ENCODE data around the gene DDX41. TPM values are rescaled to one million over a fixed set of nuclear protein-coding genes. Genes with fewer than 3 reads are reported as not detected.

Gene DDX41
- total and polyA plus RNA-seq, 10 of the 15 experiments (the other 5 are each of a cell fraction or from before 2014, with no cell fraction given): 32.7 to 215 (median 93.6) TPM

DNA sequence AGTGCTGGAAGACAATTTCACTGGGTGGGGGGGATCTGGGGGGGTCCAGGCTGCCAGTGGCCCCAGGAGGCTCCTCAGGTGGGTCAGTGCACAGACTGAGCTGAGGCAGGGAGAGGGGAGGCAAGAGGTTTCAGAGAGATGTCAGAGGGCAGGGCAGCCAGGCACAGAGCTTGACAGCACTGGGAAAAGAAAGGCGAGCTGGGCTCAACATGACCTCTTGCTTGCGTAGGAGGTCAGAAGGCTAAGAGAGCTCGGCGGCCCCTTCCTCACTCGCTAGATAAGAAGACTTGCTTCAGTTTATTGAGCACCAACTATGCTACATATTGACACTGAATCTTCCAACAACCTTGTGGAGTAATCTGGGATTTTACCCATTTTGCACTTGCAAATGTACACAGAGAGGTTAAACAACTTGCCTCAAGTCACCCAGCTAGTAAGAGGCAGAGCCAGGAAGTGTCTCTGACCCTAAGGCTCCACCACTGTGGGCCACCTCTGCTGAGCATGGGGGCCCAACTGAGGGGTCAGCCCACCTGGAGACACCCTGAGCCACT lies 22.9 kb downstream of the DDX41 start:
- POLR2A ChIA-PET: interaction anchor here (0.6 to 1.7 kb wide), 6 partner anchors 15 to 79 kb away, joined by 3 to 5 read pairs (median 4); partner anchors contain the start of gene DOK3

GRCh38 chr5:177492841-177493240 lies 23.9 kb downstream of the DDX41 start:
- ChIA-PET RAD21 (ENCODE audit: unreplicated experiment) (no interaction called here), SMC1A (ENCODE audit: uncharacterized antibody, unreplicated experiment) (interaction anchor here (0.6 kb wide), 1 partner anchor 36 kb away, joined by 3 read pairs; no protein-coding TSS in a partner anchor), CTCF (interaction anchor here (0.6 to 4.8 kb wide), 8 partner anchors 8 to 311 kb away, joined by 3 to 36 read pairs (median 3); partner anchors contain the start of gene DOK3), POLR2A (interaction anchor here (0.6 to 1.5 kb wide), 4 partner anchors 15 to 71 kb away, joined by 3 to 4 read pairs (median 4); no protein-coding TSS in a partner anchor)
- Histone ChIP-seq H3K4me2 (ENCODE audit: control insufficient read depth, insufficient read depth) (no peak overlapping the region), H3K27me3 (replicated peaks in 1 of 2; ENCODE audit: control insufficient read depth in 2 of 2, insufficient read depth in 2 of 2, low read length in 1 of 2) (no peaks in the 10 kb centered on the region), H3K4me3 (no peak overlapping the region), H3K36me3 (ENCODE audit: control insufficient read depth in 2 of 2, insufficient read depth in 2 of 2, low read length in 1 of 2) (peaks cover 0 to 6% of the 10 kb centered on the region in 2 experiments; a peak in 2 of 4 replicates), H3K79me2 (ENCODE audit: control insufficient read depth, insufficient read depth, low read length) (peaks cover 6% of the 10 kb centered on the region), H4K20me1 (ENCODE audit: control insufficient read depth, insufficient read depth) (no peaks in the 10 kb centered on the region), H3K9ac (ENCODE audit: control insufficient read depth, insufficient read depth, low read length) (no peak overlapping the region), H3K9me3 (replicated peaks; ENCODE audit: control insufficient read depth, insufficient read depth, low read length) (no peaks in the 10 kb centered on the region), H3K4me1 (ENCODE audit: control insufficient read depth, insufficient read depth, low read length) (peaks cover 24% of the 10 kb centered on the region), H2AFZ (ENCODE audit: control insufficient read depth, low read depth, low read length) (no peak overlapping the region), H3K27ac (ENCODE audit: control insufficient read depth, insufficient read depth) (no peak overlapping the region)
- no TSS peak for BruUV-seq (replicated peaks)
- DNase-seq (ENCODE audit: low read depth, low spot score) (no peak), ATAC-seq (no peak), FAIRE-seq (no peak)
- in situ Hi-C loops (cut with MboI): no loop called here
- TF ChIP-seq RFX5 (IDR thresholded peaks at IDR 0.05; ENCODE audit: low read depth, low read length): no peak
- intact Hi-C loops (cut with micrococcal nuclease; ENCODE audit: unreplicated experiment): no loop called here
- WGBS (ENCODE audit: insufficient coverage, insufficient replicate concordance, low lambda C conversion rate, missing lambda C conversion rate): 78% methylated on average over 7 of the region's 7 CpGs

More for the DNA sequence above, 22.9 kb downstream of the DDX41 start:
- ChIA-PET RAD21 (ENCODE audit: unreplicated experiment) (interaction anchor here (1.3 to 2.8 kb wide), 5 partner anchors 14 to 104 kb away, joined by 3 to 17 read pairs (median 4); no protein-coding TSS in a partner anchor), SMC1A (ENCODE audit: uncharacterized antibody, unreplicated experiment) (interaction anchor here (1.1 to 1.3 kb wide), 2 partner anchors 16 to 36 kb away, joined by 3 to 4 read pairs; no protein-coding TSS in a partner anchor), CTCF (interaction anchor here (0.9 to 4.9 kb wide), 11 partner anchors 8 to 102 kb away, joined by 3 to 36 read pairs (median 6); partner anchors contain the start of gene DOK3)
- H3K4me2 ChIP-seq (ENCODE audit: control insufficient read depth, insufficient read depth): peak overlapping the region; percentile 54
- H3K27me3 ChIP-seq (replicated peaks in 1 of 2; ENCODE audit: control insufficient read depth in 2 of 2, insufficient read depth in 2 of 2, low read length in 1 of 2): no peaks in the 10 kb centered on the region; a peak in 1 of 4 replicates
- no peaks in the 10 kb centered on the region for H4K20me1 ChIP-seq (ENCODE audit: control insufficient read depth, insufficient read depth)
- BruUV-seq (replicated peaks): no TSS peak
- peak overlapping the region; percentile 11 for H3K27ac ChIP-seq (ENCODE audit: control insufficient read depth, insufficient read depth)
- ATAC-seq: no peak
- WGBS (ENCODE audit: insufficient coverage, insufficient replicate concordance, low lambda C conversion rate, missing lambda C conversion rate): 89% methylated on average over 5 of the region's 5 CpGs
- no peak for FAIRE-seq
- in situ Hi-C loops (cut with MboI): no loop called here
- H3K9ac ChIP-seq (ENCODE audit: control insufficient read depth, insufficient read depth, low read length): no peak overlapping the region
- H3K36me3 ChIP-seq (ENCODE audit: control insufficient read depth in 2 of 2, insufficient read depth in 2 of 2, low read length in 1 of 2): peaks cover 0 to 6% of the 10 kb centered on the region in 2 experiments; a peak in 2 of 4 replicates
- no peak for TF ChIP-seq IKZF2 (IDR thresholded peaks at IDR 0.05)
- no peak for TF ChIP-seq JUND (IDR thresholded peaks at IDR 0.05; ENCODE audit: low read depth, low read length)
- no peak for TF ChIP-seq ESRRA (IDR thresholded peaks at IDR 0.05; ENCODE audit: low read length)
- no peak for TF ChIP-seq YBX1 (IDR thresholded peaks at IDR 0.05)
- no peak for TF ChIP-seq MYB (IDR thresholded peaks at IDR 0.05; ENCODE audit: borderline replicate concordance, low read depth, low read length)
- no peak for TF ChIP-seq SMC3 (IDR thresholded peaks at IDR 0.05; ENCODE audit: borderline replicate concordance, low read length)
- TF ChIP-seq ZNF622 (IDR thresholded peaks at IDR 0.05): no peak
- no peak for TF ChIP-seq DPF2 (IDR thresholded peaks at IDR 0.05)
- peaks cover 26% of the 10 kb centered on the region for H3K4me1 ChIP-seq (ENCODE audit: control insufficient read depth, insufficient read depth, low read length)
- no peak overlapping the region for H2AFZ ChIP-seq (ENCODE audit: control insufficient read depth, low read depth, low read length)
- DNase-seq (ENCODE audit: low read depth, low spot score): no peak
- intact Hi-C loops (cut with micrococcal nuclease; ENCODE audit: unreplicated experiment): no loop called here
- no peaks in the 10 kb centered on the region for H3K9me3 ChIP-seq (replicated peaks; ENCODE audit: control insufficient read depth, insufficient read depth, low read length)
- peaks cover 6% of the 10 kb centered on the region for H3K79me2 ChIP-seq (ENCODE audit: control insufficient read depth, insufficient read depth, low read length)
- H3K4me3 ChIP-seq: no peak overlapping the region

All from GM12878 (cell line).